Subcutaneous abdominal adipose tissue (tissue), 5 donors: ENCODE data around the gene TUBB4B.

Source experiments
- H3K27ac ChIP-seq: one replicate; pipeline ENCODE4 v1.7.0; 2013; ENCODE audit warnings: low read depth, mild to moderate bottlenecking, inconsistent platforms, low read length, moderate library complexity
- H3K27me3 ChIP-seq, 5 donors: one replicate each; pipeline ENCODE4 v1.7.0; 2013; ENCODE audit warnings: low read length in 5 of 5, inconsistent platforms in 1 of 5; ENCODE audit not compliant: control insufficient read depth in 5 of 5, insufficient read depth in 4 of 5
- H3K36me3 ChIP-seq, 5 donors: one replicate each; pipeline ENCODE4 v1.7.0; 2013; ENCODE audit warnings: low read length in 5 of 5; ENCODE audit not compliant: control insufficient read depth in 5 of 5, insufficient read depth in 5 of 5
- H3K4me1 ChIP-seq, 5 donors: one replicate each; pipeline ENCODE4 v1.7.0; 2013; ENCODE audit warnings: low read length in 5 of 5, mild to moderate bottlenecking in 3 of 5, moderate library complexity in 1 of 5; ENCODE audit not compliant: control insufficient read depth in 5 of 5, insufficient read depth in 5 of 5
- H3K4me3 ChIP-seq, 5 donors: one replicate each; pipeline ENCODE4 v1.7.0; 2013; ENCODE audit warnings: low read length in 5 of 5, low read depth in 1 of 5
- H3K9ac ChIP-seq, 5 donors: one replicate each; pipeline ENCODE4 v1.7.0; 2013; ENCODE audit warnings: low read length in 5 of 5, mild to moderate bottlenecking in 4 of 5, moderate library complexity in 3 of 5
- H3K9me3 ChIP-seq, 5 donors: one replicate each; pipeline ENCODE4 v1.7.0; 2013; ENCODE audit warnings: low read length in 5 of 5; ENCODE audit not compliant: control insufficient read depth in 5 of 5
- donor health status: healthy.
- donor health status: healthy.
- donor health status: healthy.
- donor health status: healthy.
- donor health status: healthy.

Gene TUBB4B

DNA sequence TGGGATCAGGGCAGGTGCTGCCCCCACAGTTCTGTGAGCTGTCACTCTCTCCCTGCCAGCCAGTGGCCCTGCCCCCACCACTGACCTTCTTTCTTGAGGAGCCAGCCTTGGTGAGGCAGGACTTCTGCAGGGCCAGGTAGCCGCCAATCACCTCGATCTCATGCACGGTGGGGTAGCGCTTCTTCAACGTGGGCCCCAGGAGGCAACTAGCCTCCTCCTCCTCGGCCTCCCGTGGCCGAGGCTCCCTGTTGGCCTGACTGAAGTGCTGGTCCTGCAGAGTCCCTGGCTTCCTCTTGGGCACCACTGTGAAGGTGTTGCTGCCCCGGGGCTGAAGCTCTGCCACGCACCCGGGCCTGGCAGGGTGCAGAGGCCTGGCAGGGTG lies 42.2 kb upstream of the TUBB4B start:
- H3K9me3 ChIP-seq, result no peaks in the 10 kb centered on the region
- no peaks in the 10 kb centered on the region for H3K27me3 ChIP-seq
- peaks cover under 1 to 57% (median 45%) of the 10 kb centered on the region in 5 donors for H3K4me1 ChIP-seq
- peak overlapping the region in 2 of 5 donors; percentile 17 to 35 for H3K9ac ChIP-seq
- H3K36me3 ChIP-seq, result no peaks in the 10 kb centered on the region
- H3K4me3 ChIP-seq, result peak overlapping the region in 1 of 5 donors; percentile 48
- H3K27ac ChIP-seq, result no peak overlapping the region

DNA sequence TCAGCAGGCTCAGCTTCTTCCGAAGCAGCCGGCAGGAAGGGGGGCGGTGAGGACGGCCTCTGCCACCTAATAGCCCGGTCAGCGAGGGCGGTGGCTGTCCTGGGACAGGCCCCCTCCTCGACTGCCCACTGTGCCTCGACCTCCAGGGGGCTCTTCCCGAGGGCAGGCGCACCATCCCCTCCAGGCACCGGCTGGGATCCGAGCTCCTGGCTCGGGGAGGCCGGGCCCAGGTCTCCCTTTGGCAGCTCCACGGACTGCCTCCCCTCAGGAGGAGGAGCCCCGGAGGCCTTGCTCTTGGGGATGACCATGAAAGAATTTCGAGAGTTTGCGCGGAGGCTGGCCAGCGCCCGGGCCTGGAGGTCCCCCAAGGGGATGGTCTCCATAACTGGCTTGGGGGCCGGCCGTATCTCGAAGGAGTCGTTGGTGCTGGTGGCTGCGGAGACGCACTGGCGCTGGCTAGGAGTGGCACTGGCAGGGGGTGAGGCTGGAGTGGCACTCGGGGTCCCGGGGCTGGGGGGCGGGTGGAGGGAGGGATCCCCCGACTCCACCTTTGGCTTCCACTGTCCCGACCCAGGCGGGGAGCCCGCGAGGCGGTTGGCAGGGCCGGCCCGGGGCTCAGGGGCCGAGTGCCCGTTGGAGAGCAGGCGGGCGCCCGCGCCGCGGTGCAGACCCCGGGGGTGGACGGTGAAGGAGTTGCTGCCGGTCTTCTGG lies 41.5 kb upstream of the TUBB4B start:
- Histone ChIP-seq H3K36me3 (no peaks in the 10 kb centered on the region), H3K9me3 (no peaks in the 10 kb centered on the region), H3K4me3 (peak overlapping the region in 3 of 5 donors; percentile 39 to 60 (median 48)), H3K9ac (peak overlapping the region in 2 of 5 donors; percentile 20 to 35), H3K27ac (no peak overlapping the region), H3K4me1 (peaks cover 7 to 64% (median 51%) of the 10 kb centered on the region in 5 donors), H3K27me3 (no peaks in the 10 kb centered on the region)

DNA sequence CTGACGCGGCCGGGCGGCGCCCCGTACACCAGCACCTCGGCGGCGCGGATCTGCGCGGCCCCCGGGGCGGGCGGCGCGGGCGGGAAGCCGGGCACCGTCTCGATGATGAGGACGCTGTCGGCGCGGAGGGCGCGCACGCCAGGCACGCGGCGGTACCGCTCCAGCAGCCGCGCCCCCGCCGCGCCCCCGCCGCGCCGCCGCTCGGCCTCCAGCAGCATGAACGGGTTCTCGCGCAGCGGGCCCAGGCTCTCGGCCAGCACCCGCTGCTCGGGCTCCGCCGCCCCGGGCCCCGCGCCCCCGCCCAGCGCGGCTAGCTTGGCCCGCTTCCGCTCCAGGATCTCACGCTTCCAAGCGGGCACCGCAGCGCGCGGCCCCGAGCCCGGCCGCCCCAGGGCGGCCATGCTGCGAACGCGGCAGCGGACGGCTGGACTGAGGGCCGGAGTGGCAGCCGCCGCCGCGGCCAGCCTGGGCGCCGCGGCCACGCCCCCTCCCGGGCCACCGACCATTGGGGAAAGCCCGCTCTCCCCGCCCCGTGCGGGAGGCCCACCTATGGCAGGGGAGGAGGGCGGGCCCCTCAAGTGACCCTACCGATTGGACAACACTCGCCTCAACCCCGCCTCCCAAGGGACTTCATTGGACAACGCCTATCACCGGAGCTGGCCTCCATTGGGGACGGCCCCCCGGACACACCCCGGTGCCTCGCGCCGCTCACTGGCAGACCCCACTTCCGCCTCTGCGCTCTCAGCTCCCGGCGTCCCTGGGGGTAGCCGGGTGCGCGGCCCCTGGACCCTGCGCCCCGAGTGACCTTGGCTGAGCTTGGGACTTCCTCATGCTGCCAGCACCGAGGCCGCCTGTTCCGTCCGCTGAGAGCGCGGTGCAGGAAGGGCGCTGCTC lies 40.5 kb upstream of the TUBB4B start, which contains the start of gene TPRN:
TPRN (minus strand) TSS at position 431 of the 894 bp plus-strand sequence; CDS start at position 401, 30 bp downstream.
- H3K36me3 ChIP-seq, result no peaks in the 10 kb centered on the region
- no peaks in the 10 kb centered on the region for H3K27me3 ChIP-seq
- peak within 1 kb of the TSS; percentile 70 for H3K27ac ChIP-seq
- H3K4me1 ChIP-seq, result peaks cover 10 to 65% (median 58%) of the 10 kb centered on the region in 5 donors
- peak within 1 kb of the TSS; percentile 59 to 92 (median 71) for H3K4me3 ChIP-seq
- peak within 1 kb of the TSS in 4 of 5 donors; percentile 43 to 77 (median 61) for H3K9ac ChIP-seq
- H3K9me3 ChIP-seq, result no peaks in the 10 kb centered on the region

DNA sequence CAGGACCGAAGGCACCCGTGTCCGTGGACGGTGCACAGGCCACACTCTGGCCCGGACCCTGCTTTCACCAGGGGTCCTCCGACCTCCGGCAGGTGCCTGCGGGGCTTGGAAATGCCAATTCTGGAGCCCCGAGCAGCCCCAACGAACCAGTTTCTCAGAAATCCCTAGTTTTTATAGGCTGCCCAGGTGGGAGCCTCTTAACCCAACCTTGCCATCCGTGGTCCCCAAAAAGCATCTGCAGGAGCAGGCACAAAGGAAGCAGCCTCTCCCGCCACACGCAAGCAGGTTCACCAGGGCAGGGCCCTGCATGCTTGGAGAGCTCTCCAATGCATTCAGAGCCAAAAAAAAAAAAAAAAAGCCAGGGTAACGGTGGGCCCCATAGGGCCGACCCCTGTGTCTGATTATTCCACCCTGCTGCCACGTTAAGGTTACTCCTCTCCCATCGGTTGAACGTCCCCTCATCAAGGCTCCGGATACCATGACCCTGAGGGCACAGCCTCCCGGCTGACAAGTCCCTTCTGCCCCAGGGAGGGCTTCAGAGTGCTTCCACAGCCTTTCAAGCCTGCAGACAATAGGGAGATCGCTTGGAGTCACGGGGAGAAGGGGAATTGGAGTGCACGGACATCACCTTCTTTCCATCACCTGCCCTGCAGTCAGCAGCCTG lies 39.8 kb upstream of the TUBB4B start:
- Histone ChIP-seq H3K27me3 (no peaks in the 10 kb centered on the region), H3K4me1 (peaks cover 13 to 69% (median 66%) of the 10 kb centered on the region in 5 donors), H3K4me3 (peak overlapping the region; percentile 59 to 92 (median 71)), H3K9ac (peak overlapping the region in 4 of 5 donors; percentile 43 to 77 (median 61)), H3K27ac (peak overlapping the region; percentile 70), H3K36me3 (no peaks in the 10 kb centered on the region), H3K9me3 (no peaks in the 10 kb centered on the region)

DNA sequence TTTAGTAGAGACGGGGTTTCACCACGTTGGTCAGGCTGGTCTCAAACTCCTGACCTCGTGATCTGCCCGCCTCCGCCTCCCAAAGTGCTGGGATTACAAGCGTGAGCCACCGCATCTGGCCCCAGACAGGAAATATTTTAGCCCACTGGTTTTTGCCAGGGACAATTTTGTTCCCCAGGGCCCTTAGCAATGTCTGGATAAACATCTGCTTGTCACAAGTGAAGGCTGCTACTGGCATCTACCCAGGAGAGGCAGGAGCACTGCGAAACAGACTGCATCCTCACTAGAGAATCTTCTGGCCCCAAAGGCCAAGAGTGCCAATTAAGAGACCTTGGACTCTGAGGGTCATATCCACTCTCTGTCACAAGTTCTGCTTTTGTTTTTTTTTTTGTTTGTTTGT lies 38.1 kb upstream of the TUBB4B start:
- Histone ChIP-seq H3K27ac (no peak overlapping the region), H3K4me1 (peaks cover 16 to 72% (median 69%) of the 10 kb centered on the region in 5 donors), H3K9ac (peak overlapping the region in 1 of 5 donors; percentile 40), H3K27me3 (no peaks in the 10 kb centered on the region), H3K4me3 (no peak overlapping the region), H3K36me3 (no peaks in the 10 kb centered on the region), H3K9me3 (no peaks in the 10 kb centered on the region)

DNA sequence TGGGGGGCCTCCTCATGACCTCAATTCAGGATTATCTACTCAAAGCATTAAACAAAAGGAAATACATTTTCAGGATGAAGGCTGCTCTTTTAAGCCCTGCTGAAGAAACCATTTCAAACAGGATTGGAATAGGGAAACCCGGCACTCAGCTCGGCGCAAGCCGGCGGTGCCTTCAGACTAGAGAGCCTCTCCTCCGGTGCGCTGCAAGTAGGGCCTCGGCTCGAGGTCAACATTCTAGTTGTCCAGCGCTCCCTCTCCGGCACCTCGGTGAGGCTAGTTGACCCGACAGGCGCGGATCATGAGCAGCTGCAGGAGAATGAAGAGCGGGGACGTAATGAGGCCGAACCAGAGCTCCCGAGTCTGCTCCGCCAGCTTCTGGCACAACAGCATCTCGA lies 36.4 kb upstream of the TUBB4B start:
- H3K27ac ChIP-seq, result peak overlapping the region; percentile 78
- peaks cover 0 to 7% (median 2%) of the 10 kb centered on the region in 5 donors for H3K36me3 ChIP-seq
- no peaks in the 10 kb centered on the region for H3K9me3 ChIP-seq
- H3K27me3 ChIP-seq, result no peaks in the 10 kb centered on the region
- H3K4me1 ChIP-seq, result peaks cover 16 to 55% (median 54%) of the 10 kb centered on the region in 5 donors
- H3K9ac ChIP-seq, result peak overlapping the region; percentile 68 to 94 (median 92)
- H3K4me3 ChIP-seq, result peak overlapping the region; percentile 76 to 97 (median 96)

DNA sequence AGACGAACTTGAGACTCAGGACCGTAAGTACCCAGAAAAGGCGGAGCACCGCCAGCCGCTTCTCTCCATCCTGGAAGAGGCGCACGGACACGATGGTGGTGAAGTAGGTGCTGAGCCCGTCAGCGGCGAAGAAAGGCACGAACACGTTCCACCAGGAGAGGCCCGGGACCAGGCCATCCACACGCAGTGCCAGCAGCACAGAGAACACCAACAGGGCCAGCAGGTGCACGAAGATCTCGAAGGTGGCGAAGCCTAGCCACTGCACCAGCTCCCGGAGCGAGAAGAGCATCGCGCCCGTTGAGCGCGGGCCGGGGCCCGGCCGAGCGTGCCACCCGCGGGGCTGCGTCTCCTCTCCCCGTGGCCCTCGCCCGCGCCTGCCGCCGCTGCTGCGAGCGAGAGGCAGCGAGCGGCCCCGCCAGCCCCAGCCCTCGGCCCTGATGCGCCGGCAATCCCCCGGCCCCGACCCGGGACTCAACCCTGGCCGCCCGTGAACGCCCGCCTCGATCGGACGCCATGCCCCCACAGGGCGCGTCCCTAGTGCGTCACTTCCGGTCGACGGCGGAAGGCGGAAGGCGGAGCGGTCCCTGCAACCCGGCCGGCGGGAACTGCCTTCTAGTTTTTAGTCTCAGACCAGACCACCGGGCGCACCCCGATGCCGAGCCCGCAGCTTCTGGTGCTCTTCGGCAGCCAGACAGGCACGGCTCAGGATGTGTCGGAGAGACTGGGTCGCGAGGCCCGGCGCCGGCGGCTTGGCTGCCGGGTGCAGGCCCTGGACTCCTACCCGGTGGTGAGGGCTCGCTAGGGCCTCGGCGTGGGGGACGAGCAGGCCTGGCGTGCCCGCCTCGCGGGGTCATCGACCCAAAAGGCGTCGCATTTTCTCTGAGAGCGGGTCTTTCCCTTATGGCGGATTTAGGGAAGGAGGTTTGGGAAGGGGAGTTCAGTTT lies 35.7 kb upstream of the TUBB4B start, which contains the start of the genes NDOR1 and TMEM203:
NDOR1 (plus strand) TSS at position 575 of the 944 bp plus-strand sequence; CDS start at position 653, 78 bp downstream.
TMEM203 (minus strand) TSS at position 523 of the 944 bp plus-strand sequence; CDS start at position 289, 234 bp downstream.
- Histone ChIP-seq H3K4me3 (peak within 1 kb of the TSS; percentile 83 to 97 (median 96)), H3K27ac (peak within 1 kb of the TSS; percentile 78), H3K9ac (peak within 1 kb of the TSS; percentile 80 to 97 (median 92)), H3K36me3 (peaks cover 0 to 7% (median 2%) of the 10 kb centered on the region in 5 donors), H3K4me1 (peaks cover 16 to 53% (median 51%) of the 10 kb centered on the region in 5 donors), H3K9me3 (no peaks in the 10 kb centered on the region), H3K27me3 (no peaks in the 10 kb centered on the region)

DNA sequence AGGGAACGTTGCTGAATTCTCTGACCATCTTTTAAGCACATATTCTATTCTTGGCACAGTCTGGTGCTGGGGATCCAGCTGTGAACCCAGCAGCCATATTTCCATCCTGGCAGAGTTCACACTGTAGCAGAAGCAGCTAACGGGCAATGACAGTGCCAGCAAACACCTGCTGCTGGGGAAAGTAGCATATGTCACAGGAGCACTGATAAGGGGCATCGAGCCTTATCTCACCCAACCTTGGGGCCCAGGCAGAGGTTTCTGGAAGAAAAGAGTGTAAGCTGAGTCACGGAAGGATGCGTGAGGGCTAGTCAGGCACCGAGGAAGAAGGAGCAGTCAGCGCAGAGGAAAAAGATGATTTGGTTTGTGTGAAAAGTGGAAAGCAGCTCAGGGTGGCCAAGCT lies 34.5 kb upstream of the TUBB4B start:
- no peak overlapping the region for H3K27ac ChIP-seq
- H3K4me1 ChIP-seq, result peaks cover 16 to 45% (median 44%) of the 10 kb centered on the region in 5 donors
- peak overlapping the region in 3 of 5 donors; percentile 83 to 97 (median 96) for H3K4me3 ChIP-seq
- no peaks in the 10 kb centered on the region for H3K27me3 ChIP-seq
- H3K36me3 ChIP-seq, result peaks cover 0 to 7% (median 2%) of the 10 kb centered on the region in 5 donors
- no peaks in the 10 kb centered on the region for H3K9me3 ChIP-seq
- H3K9ac ChIP-seq, result peak overlapping the region in 3 of 5 donors; percentile 25 to 97 (median 94)
